ENCODE measurements around the gene PTPN7.
"Not testable (repeated sequence)": the region's sequence is repeated elsewhere in the genome, so short reads cannot be mapped to it uniquely, and the experiment has no call there.

PTPN7 gene

GRCh38 chr1:202193614-202194327 is 33.4 kb upstream of the PTPN7 start, which contains the start of gene LGR6:
Gene LGR6 (plus strand): TSS chr1:202193799. CDS start chr1:202193990, 191 bp downstream.
- Histone ChIP-seq H3K4me2 (ENCODE audit: low read depth, low read length, poor library complexity, severe bottlenecking) (no peak within 1 kb of the TSS), H3F3A (ENCODE audit: low read depth) (no peaks in the 10 kb centered on the region), H3K27me3 (ENCODE audit: insufficient read depth, low read length, poor library complexity, severe bottlenecking) (no peaks in the 10 kb centered on the region), H4K20me1 (ENCODE audit: insufficient read depth, low read length, poor library complexity, severe bottlenecking) (no peaks in the 10 kb centered on the region), H3K4me1 (ENCODE audit: insufficient read depth, low read length, poor library complexity, severe bottlenecking) (no peaks in the 10 kb centered on the region), H3K4me3 (ENCODE audit: low read length, poor library complexity, severe bottlenecking) (no peak within 1 kb of the TSS), H3K9me2 (replicated peaks; ENCODE audit: low read depth, low read length) (no peaks in the 10 kb centered on the region), H2AFZ (ENCODE audit: low read length) (no peak within 1 kb of the TSS), H3K79me2 (ENCODE audit: insufficient read depth, low read length) (no peaks in the 10 kb centered on the region), H3K9ac (ENCODE audit: low read depth, low read length, poor library complexity, severe bottlenecking) (no peak within 1 kb of the TSS), H3K36me3 (ENCODE audit: insufficient read depth, low read length) (no peaks in the 10 kb centered on the region), H3K9me3 (ENCODE audit: insufficient read depth, low read depth, low read length) (no peaks in the 10 kb centered on the region)
- TF ChIP-seq EZH2phosphoT487 (IDR thresholded peaks at IDR 0.05; ENCODE audit: borderline replicate concordance) (no peak), CTCF (conservative IDR thresholded peaks at IDR 0.05; ENCODE audit: low read length) (no peak)

DNA sequence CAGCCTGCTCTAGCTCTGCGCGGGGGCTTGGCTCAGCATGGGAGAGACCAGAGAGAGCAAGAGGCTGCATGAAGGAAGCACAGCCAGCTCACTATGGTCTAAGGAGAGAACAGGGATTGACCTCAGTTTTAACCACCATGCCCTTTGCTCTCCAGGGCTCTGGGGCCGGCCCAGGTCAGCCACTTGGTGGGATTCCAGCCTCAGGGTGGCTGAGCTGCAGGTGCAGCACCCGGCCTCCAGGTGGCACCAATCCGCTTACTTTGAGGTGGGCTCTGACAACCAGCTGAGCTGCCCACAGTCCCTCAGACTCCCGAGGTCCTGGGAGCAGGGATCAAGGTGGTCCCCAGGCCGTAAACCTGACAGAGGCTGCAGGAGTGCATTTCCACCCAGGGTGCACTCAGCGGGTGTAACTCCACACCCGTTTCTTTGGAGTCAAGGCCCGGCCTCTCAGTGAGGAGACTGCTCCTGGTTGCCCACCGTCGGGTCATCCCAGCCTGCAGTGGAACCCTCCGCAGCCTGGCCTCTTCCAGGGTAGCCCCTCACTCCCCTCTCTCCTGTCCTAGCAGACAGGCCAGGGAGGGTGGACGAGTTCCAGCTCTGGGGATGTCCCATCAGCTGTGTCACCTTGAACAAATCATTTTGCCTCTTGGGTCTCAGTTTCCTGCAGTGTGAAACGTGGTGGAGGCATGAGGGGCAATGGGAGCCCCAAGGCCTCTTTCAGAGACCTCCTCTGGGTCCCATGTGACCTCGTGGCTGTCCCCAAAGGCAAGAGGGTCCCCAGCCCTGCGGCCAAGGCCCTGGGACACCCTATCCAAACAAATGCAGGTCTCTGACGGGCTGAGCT is 32.6 kb upstream of the PTPN7 start:
- no peaks in the 10 kb centered on the region for H3K79me2 ChIP-seq (ENCODE audit: insufficient read depth, low read length)
- H2AFZ ChIP-seq (ENCODE audit: low read length): no peak overlapping the region
- no peak overlapping the region for H3K4me3 ChIP-seq (ENCODE audit: low read length, poor library complexity, severe bottlenecking)
- H3K27me3 ChIP-seq (ENCODE audit: insufficient read depth, low read length, poor library complexity, severe bottlenecking): no peaks in the 10 kb centered on the region
- H3K36me3 ChIP-seq (ENCODE audit: insufficient read depth, low read length): no peaks in the 10 kb centered on the region
- H3K9me3 ChIP-seq (ENCODE audit: insufficient read depth, low read depth, low read length): no peaks in the 10 kb centered on the region
- no peaks in the 10 kb centered on the region for H4K20me1 ChIP-seq (ENCODE audit: insufficient read depth, low read length, poor library complexity, severe bottlenecking)
- H3K4me1 ChIP-seq (ENCODE audit: insufficient read depth, low read length, poor library complexity, severe bottlenecking): no peaks in the 10 kb centered on the region
- no peak overlapping the region for H3K4me2 ChIP-seq (ENCODE audit: low read depth, low read length, poor library complexity, severe bottlenecking)
- no peak overlapping the region for H3K9ac ChIP-seq (ENCODE audit: low read depth, low read length, poor library complexity, severe bottlenecking)
- TF ChIP-seq CTCF (conservative IDR thresholded peaks at IDR 0.05; ENCODE audit: low read length): peak; percentile 87
- TF ChIP-seq EZH2phosphoT487 (IDR thresholded peaks at IDR 0.05; ENCODE audit: borderline replicate concordance): no peak
- no peaks in the 10 kb centered on the region for H3F3A ChIP-seq (ENCODE audit: low read depth)
- no peaks in the 10 kb centered on the region for H3K9me2 ChIP-seq (replicated peaks; ENCODE audit: low read depth, low read length)

GRCh38 chr1:202191391-202191790 is 31.0 kb upstream of the PTPN7 start:
- H3K4me1 ChIP-seq (ENCODE audit: insufficient read depth, low read length, poor library complexity, severe bottlenecking); H3K27me3 ChIP-seq (ENCODE audit: insufficient read depth, low read length, poor library complexity, severe bottlenecking); H4K20me1 ChIP-seq (ENCODE audit: insufficient read depth, low read length, poor library complexity, severe bottlenecking); H3K9me2 ChIP-seq (replicated peaks; ENCODE audit: low read depth, low read length); H3K4me2 ChIP-seq (ENCODE audit: low read depth, low read length, poor library complexity, severe bottlenecking); H3K79me2 ChIP-seq (ENCODE audit: insufficient read depth, low read length); H3K36me3 ChIP-seq (ENCODE audit: insufficient read depth, low read length); H2AFZ ChIP-seq (ENCODE audit: low read length); H3K9ac ChIP-seq (ENCODE audit: low read depth, low read length, poor library complexity, severe bottlenecking); H3F3A ChIP-seq (ENCODE audit: low read depth); H3K4me3 ChIP-seq (ENCODE audit: low read length, poor library complexity, severe bottlenecking); H3K9me3 ChIP-seq (ENCODE audit: insufficient read depth, low read depth, low read length): not testable (repeated sequence)
